Stomach (tissue), 4 donors: Measurements from ENCODE around the gene CPT1B.

Experiments used
- CTCF ChIP-seq, 7 experiments: fragments of 450-650 bp in 4 of 7; fragments of 200-600 bp in 3 of 7; sonication (generic) in 3 of 7; IDR thresholded peaks; one replicate each; pipeline ENCODE4 v1.5.1; 2016 to 2019; ENCODE audit warnings: antibody characterized with exemption in 7 of 7, control low read depth in 2 of 7, mild to moderate bottlenecking in 1 of 7
- POLR2A ChIP-seq, 4 donors: fragments of 450-650 bp; IDR thresholded peaks; one replicate each; pipeline ENCODE4 v1.6.1; 2016; ENCODE audit warnings: antibody characterized with exemption in 4 of 4, control low read depth in 2 of 4, mild to moderate bottlenecking in 1 of 4, moderate library complexity in 1 of 4

- TF ChIP-seq CTCF (IDR thresholded peaks at IDR 0.05) (no peak), POLR2A (IDR thresholded peaks at IDR 0.05) (no peak)
Observed at GRCh38 chr22:50597097-50597496, 18.9 kb upstream of the CPT1B start.
